Activated CD4-positive, alpha-beta T cell treated with anti-CD3 and anti-CD28 coated beads for 48 hours (primary cell): ENCODE data around the gene ARMC2.
"Not testable (repeated sequence)": the region's sequence is repeated elsewhere in the genome, so short reads cannot be mapped to it uniquely, and the experiment has no call there.

ENCODE experiments used
- DNase-seq: peaks from one replicate; pipeline ENCODE4 v3.0.0-alpha.2; 2020

The ARMC2 gene, protein sequence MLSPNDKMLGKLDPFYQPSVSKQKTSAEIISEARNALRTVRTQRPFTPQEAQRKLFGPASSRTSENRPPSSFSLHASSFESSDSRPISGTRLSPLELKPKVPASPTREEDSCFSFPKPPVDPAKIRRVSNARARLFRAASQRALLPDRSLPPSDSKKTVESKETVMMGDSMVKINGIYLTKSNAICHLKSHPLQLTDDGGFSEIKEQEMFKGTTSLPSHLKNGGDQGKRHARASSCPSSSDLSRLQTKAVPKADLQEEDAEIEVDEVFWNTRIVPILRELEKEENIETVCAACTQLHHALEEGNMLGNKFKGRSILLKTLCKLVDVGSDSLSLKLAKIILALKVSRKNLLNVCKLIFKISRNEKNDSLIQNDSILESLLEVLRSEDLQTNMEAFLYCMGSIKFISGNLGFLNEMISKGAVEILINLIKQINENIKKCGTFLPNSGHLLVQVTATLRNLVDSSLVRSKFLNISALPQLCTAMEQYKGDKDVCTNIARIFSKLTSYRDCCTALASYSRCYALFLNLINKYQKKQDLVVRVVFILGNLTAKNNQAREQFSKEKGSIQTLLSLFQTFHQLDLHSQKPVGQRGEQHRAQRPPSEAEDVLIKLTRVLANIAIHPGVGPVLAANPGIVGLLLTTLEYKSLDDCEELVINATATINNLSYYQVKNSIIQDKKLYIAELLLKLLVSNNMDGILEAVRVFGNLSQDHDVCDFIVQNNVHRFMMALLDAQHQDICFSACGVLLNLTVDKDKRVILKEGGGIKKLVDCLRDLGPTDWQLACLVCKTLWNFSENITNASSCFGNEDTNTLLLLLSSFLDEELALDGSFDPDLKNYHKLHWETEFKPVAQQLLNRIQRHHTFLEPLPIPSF

DNA sequence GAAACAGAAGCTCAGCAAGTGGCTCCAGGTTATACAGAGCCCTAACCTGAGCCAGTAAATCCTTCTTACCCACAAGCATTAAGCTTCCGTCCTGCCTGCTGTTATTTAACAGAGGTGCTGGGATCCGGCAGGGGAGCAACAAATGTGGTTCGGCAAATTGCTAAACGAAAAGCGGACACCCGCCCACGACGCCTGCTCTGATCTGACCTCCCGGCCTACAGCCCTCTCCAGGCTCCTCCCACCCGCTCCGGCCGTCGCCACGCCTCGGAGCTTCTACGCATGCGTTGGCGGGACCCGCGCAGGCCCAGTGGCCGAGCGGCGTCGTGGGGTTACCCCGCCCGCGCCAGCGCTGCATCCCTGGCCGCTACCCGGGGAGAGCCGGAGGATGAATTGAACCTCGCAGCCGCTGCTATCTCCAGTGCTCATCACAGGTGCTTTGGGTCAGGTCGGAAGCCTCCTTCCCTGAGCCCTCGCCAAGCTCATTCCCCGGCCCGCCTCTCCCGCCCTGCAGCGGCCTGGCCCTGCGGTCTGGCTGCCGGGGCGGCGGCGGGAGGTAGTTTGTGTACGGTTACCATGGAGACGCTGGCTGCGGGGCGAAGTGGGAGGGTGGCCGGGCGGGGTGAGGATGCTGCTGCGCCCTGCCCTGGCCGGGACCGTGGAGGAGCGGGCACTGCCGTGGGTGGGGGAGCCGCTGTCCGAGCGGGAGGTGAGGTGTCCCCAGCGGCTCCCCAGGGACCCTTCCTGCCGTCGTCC lies at the start of gene ARMC2:
Gene ARMC2 (plus strand): TSS at position 307 of the 753 bp plus-strand sequence. CDS start 5,846 bp downstream, outside the sequence.
- DNase-seq, result peak; percentile 88

DNA sequence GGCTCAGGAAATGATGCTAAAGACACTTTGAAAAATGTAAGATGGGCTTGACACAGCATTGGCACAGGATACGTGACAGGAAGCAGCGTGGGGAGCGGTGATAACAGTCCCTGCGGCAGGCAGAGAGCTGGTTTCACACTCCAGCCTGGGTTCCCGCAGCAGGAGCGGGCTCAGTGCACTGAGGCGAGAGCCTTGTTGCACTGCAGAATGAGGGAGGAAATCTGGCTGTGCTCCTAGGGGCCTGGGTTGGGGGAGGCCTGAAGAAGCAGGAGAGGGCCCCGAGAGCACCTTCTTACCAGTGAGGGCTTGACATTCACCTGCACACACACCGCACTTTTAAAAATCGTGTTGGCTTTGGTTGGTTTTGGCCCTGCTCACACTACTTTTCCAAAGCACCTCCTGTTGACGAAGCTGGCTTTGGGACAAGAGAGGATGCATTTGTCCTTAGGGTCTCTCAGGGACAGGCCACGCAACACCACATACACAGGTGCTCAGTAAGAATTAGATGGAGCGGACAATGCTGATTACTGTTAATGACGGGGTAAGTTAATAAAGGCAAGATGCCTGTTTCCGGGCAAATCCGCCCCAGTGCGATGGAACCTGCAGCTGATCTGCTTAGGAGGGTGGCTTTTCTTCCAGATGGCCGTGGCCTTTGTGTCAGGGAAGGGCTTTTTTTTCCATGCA lies 49.4 kb upstream of the ARMC2 start:
- peak; percentile 66 for DNase-seq

- DNase-seq, result no peak
These were observed 48.9 kb upstream of the ARMC2 start for GRCh38 chr6:108799354-108799717.

DNA sequence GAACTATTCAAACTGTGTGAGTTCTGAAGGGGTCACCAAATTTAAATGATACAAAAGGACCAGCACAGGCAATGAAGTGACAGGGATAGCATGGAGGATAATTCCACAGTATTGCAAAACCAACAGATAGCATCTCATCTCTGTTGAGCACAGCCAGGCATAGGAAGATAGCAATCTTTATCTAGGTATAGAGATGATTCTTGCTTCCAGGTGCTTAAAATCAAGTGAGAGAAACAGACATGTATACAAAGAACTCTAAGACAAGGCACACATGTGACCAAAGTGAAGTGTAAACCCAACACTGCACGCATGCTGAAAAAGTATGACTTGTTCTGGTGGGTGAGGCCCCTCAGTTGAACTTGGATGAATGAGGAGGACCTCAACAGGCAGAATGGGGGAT lies 48.4 kb upstream of the ARMC2 start:
- no peak for DNase-seq

- DNase-seq, result no peak
These were observed 47.8 kb upstream of the ARMC2 start for GRCh38 chr6:108800427-108800864.

DNA sequence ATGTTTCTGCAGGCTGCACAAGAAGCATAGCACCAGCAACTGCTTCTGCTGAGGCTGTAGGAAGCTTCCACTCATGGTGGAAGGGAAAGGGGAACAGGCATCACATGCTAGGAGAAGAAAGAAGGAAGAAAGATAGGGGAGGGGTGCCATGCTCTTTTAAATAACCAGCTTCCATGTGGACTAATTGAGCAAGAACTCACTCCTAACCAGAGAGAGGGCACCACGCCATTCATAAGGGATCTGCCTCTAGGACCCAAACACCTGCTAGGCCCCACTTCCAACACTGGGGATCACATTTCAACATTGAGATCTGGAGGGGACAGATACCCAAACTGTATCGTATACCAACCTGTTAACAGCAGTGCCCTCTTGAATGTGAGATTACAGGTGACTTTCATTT lies 46.9 kb upstream of the ARMC2 start:
- DNase-seq, result no peak

- no peak for DNase-seq
These were observed 44.2 kb upstream of the ARMC2 start for GRCh38 chr6:108803982-108804490.

- DNase-seq, result no peak
These were observed 43.3 kb upstream of the ARMC2 start for GRCh38 chr6:108804956-108805355.

GRCh38 chr6:108805611-108806167 lies 42.5 kb upstream of the ARMC2 start:
- DNase-seq, result no peak

- DNase-seq, result no peak
These were observed 42.1 kb upstream of the ARMC2 start for GRCh38 chr6:108806171-108806570.

GRCh38 chr6:108806665-108807064 lies 41.6 kb upstream of the ARMC2 start:
- no peak for DNase-seq

DNA sequence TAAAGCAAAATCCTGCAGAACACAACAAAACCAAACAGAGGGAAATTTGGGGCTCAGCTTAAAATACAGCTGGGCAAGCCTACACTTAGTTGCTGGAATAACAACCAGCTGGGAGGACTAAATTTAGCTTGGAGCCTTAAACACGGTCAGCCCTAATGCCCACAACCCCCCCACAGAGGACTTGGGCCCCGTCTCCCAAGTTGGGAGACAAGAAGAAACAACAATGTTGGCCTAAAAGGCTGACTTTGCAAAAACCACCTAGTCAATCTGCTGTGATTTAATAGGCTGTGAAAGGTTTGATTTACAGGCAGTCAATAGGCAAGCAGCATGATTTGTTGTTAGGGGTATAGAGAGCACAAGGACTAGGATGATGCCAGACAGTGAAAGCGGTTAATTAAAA lies 40.3 kb upstream of the ARMC2 start:
- no peak for DNase-seq

DNA sequence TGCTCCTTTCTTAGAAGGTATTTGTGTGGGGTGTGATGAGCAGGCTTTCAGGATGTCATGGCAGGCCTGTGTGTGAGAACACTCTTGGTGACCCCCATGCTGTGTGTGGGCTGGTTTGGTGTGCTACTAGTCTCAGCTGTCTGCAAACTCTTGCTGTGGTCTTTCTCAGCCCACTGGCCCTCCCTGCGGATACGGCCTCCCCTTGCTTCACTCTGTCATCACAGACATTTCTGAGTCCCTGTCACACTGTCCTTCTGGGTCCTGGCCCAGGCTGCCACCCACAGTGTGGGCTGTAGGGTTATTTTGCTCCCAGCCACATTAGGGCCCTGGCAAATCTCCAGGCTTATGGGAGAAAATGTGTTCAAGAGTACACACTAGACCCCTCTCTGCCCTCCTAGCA lies 39.0 kb upstream of the ARMC2 start:
- DNase-seq, result no peak

- no peak for DNase-seq
These were observed 38.1 kb upstream of the ARMC2 start for GRCh38 chr6:108810057-108810643.

- DNase-seq, result no peak
These were observed 36.7 kb upstream of the ARMC2 start for GRCh38 chr6:108811490-108811889.

GRCh38 chr6:108813218-108813617 lies 35.0 kb upstream of the ARMC2 start:
- DNase-seq, result not testable (repeated sequence)

DNA sequence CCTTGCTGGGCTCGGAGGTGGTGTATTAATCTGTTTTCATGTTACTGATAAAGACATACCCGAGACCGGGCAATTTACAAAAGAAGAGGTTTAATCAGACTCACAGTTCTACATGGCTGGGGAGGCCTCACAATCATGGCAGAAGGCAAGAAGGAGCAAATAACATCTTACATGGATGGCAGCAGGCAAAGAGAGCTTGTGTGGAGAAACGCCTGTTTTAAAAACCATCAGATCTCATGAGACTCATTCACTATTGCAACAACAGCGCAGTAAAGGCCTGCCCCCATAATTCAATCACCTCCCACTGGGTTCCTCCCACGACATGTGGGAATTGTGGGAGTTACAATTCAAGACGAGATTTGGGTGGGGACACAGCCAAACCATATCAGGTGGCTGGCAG lies 30.9 kb upstream of the ARMC2 start:
- not testable (repeated sequence) for DNase-seq

DNA sequence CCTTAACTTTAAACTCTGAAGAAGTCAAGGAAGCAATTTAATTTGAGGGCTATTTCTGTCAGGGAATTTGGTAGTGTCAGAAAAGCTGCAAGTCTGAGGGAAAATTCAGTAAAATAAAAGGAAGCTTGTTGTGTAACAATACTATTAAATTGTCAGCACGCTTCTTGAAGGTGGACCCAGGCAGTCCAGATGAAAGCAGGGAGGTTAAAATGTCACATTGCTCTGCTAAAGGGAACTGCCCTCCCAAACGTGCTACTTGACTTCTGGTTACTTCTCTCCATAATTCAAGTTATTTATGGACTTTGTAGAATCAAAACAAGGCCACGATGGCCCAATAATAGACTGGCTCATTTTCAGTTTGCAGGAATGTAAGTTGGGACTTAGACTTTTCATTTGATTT lies 28.2 kb upstream of the ARMC2 start:
- DNase-seq, result no peak

GRCh38 chr6:108822401-108822800 lies 25.8 kb upstream of the ARMC2 start:
- no peak for DNase-seq

DNA sequence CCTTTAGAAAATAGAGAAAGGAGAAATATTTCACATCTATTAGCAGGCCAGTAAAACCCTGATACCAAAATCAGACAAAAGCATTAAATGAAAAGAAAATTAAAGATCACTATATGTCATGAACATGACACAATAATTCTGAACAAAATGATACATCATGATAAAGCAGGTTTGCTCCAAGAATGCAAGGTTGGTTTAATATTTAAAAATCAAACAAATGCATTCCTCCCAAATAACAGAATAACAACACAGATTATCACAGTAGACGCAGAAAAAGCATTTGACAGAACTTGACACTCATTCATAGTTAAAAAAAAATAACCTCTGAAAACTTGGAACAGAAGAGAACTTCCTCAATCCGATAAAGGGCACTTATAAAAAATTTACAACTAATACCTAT lies 22.9 kb upstream of the ARMC2 start:
- DNase-seq, result no peak

GRCh38 chr6:108831104-108831503 lies 17.1 kb upstream of the ARMC2 start:
- no peak for DNase-seq

GRCh38 chr6:108832738-108833137 lies 15.5 kb upstream of the ARMC2 start:
- no peak for DNase-seq
